Nephron progenitor cell (in vitro differentiated cells): ENCODE measurements around the gene ERC2.

Experiments used
- DNase-seq: peaks from one replicate; pipeline ENCODE4 v3.0.0; 2021
- H3K27ac Mint-ChIP-seq: 2 replicates; pipeline ENCODE4 v1.8.0; 2021; ENCODE audit warnings: mild to moderate bottlenecking, moderate library complexity, mixed read lengths
- H3K27me3 Mint-ChIP-seq: 2 replicates; pipeline ENCODE4 v1.8.0; 2021; ENCODE audit warnings: mild to moderate bottlenecking, low read depth, mixed read lengths; ENCODE audit not compliant: poor library complexity
- H3K36me3 Mint-ChIP-seq: 2 replicates; pipeline ENCODE4 v1.8.0; 2021; ENCODE audit warnings: low read depth, mixed read lengths
- H3K4me1 Mint-ChIP-seq: 2 replicates; pipeline ENCODE4 v1.8.0; 2021; ENCODE audit warnings: mixed read lengths
- H3K4me3 Mint-ChIP-seq: 2 replicates; pipeline ENCODE4 v1.8.0; 2021; ENCODE audit warnings: mild to moderate bottlenecking, moderate library complexity, mixed read lengths
- H3K9me3 Mint-ChIP-seq: 2 replicates; pipeline ENCODE4 v1.8.0; 2021; ENCODE audit warnings: mild to moderate bottlenecking, moderate library complexity, mixed read lengths
- TF ChIP-seq, protein P1 (sequence below): fragments of 200-600 bp; sonication (generic); IDR thresholded peaks from 2 replicates; pipeline ENCODE4 v1.5.0; 2021; ENCODE audit warnings: antibody characterized with exemption

Gene ERC2

DNA sequence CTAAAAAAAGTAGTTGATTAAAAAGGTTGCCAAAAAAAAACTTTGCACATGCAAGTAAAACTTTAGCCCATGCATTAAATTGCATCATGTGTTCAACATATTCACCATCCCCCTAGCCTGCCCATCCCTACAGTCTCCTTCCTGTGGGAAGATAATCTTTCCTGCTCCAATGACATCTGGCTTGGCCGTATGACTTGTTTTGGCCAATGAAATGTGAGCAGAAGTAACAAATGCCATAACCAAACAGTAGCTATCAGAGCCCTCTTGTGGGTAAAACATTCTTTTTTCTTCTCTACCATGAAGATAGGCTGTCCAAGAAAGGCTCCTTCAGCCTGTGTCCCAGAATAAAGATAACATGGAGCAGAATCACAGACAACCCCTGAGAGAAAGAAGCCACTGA, 15.3 kb downstream of the ERC2 start:
- DNase-seq: no peak
- TF ChIP-seq, protein P1, sequence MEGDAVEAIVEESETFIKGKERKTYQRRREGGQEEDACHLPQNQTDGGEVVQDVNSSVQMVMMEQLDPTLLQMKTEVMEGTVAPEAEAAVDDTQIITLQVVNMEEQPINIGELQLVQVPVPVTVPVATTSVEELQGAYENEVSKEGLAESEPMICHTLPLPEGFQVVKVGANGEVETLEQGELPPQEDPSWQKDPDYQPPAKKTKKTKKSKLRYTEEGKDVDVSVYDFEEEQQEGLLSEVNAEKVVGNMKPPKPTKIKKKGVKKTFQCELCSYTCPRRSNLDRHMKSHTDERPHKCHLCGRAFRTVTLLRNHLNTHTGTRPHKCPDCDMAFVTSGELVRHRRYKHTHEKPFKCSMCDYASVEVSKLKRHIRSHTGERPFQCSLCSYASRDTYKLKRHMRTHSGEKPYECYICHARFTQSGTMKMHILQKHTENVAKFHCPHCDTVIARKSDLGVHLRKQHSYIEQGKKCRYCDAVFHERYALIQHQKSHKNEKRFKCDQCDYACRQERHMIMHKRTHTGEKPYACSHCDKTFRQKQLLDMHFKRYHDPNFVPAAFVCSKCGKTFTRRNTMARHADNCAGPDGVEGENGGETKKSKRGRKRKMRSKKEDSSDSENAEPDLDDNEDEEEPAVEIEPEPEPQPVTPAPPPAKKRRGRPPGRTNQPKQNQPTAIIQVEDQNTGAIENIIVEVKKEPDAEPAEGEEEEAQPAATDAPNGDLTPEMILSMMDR: no peak
- Mint-ChIP-seq H3K27me3 (peaks cover 3% of the 10 kb centered on the region), H3K27ac (no peak overlapping the region), H3K36me3 (no peaks in the 10 kb centered on the region), H3K4me3 (no peak overlapping the region), H3K9me3 (no peaks in the 10 kb centered on the region), H3K4me1 (peaks cover 5% of the 10 kb centered on the region)

DNA sequence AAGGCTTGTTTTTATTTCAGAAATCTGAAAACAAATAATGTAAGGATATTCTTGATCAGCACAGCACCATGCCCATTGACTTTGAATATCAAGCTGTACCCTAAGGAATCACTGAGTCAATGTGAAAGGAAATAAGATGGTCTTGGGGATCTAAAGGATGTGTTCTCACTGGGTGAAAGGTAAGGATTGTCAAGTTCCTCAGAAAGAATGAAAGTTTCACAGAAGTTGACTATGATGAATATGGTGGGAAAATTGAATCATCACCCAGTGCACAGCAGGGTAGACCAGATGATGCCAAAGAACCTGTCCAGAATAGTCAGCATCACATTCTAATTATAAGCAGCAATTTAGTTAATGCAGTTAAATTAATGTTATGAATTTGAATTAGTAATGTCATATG, 16.2 kb downstream of the ERC2 start:
- Mint-ChIP-seq H3K9me3 (no peaks in the 10 kb centered on the region), H3K27ac (no peak overlapping the region), H3K27me3 (no peaks in the 10 kb centered on the region), H3K4me3 (no peak overlapping the region), H3K4me1 (peaks cover 8% of the 10 kb centered on the region), H3K36me3 (no peaks in the 10 kb centered on the region)
- TF ChIP-seq, protein P1: no peak
- no peak for DNase-seq

DNA sequence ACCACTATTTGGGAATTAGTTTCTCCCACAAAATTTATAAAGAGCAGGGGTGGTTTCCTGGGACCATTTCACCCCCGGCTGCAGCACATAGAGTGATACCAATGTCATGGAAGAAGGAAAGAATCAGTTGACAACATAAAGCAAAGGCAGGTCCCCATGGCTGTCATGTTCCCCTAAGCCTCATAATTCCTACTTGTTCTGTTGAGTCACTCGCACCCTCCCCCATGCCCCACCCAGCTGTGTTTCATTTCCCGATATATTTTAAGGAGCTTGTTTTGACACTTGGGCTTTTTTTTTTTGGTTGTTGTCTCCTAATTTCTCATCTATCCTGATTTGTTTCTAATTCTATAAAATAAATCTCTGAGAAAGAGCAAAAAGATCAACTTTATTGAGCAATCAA, 24.9 kb downstream of the ERC2 start:
- Mint-ChIP-seq H3K4me1 (peaks cover 5% of the 10 kb centered on the region), H3K4me3 (no peak overlapping the region), H3K36me3 (peaks cover under 1% of the 10 kb centered on the region), H3K27ac (no peak overlapping the region), H3K27me3 (no peaks in the 10 kb centered on the region), H3K9me3 (peaks cover 14% of the 10 kb centered on the region)
- TF ChIP-seq, protein P1: no peak
- no peak for DNase-seq

DNA sequence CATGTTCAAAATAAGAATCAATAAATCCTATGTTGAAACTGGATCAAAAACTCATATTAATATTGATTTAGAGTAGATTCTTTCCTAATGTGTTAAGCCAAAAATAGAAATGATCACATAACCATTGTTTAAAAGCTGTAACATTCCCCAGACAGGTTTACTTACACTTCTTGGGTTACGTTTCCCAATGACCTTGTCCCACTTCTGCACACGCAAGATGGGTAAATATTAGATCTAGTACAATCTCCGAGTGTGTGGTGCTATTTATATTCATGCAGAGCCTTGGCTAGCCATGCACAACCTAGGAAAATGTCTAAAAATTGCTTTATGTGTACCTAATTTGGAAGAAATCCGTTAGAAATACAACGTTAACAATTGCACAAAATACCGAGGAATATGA, 39.6 kb downstream of the ERC2 start:
- H3K36me3 Mint-ChIP-seq: peaks cover 33% of the 10 kb centered on the region
- H3K27ac Mint-ChIP-seq: no peak overlapping the region
- H3K27me3 Mint-ChIP-seq: peaks cover 3% of the 10 kb centered on the region
- peaks cover 3% of the 10 kb centered on the region for H3K9me3 Mint-ChIP-seq
- no peak for DNase-seq
- H3K4me1 Mint-ChIP-seq: no peaks in the 10 kb centered on the region
- H3K4me3 Mint-ChIP-seq: no peak overlapping the region
- TF ChIP-seq, protein P1: no peak

DNA sequence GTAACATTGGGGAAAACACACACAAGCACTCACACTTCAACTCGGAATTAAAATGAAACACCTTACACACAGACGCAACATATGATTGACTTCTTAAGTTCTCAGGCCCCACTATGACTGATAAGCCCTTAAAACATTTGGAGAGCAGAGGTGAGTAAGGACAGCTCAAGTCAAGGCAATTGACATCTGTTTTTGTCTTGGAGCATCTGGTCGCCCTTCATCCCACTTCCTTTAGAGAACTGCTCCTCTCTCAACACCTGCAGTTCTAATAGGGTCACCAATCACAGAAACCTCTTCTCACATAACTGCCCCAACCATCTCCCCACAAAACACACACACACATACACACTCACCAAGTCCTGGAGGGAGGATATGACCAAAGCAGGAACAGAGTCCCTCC, 43.4 kb downstream of the ERC2 start:
- peaks cover 3% of the 10 kb centered on the region for H3K9me3 Mint-ChIP-seq
- H3K4me1 Mint-ChIP-seq: no peaks in the 10 kb centered on the region
- H3K27ac Mint-ChIP-seq: no peak overlapping the region
- TF ChIP-seq, protein P1: no peak
- H3K27me3 Mint-ChIP-seq: peaks cover 9% of the 10 kb centered on the region
- DNase-seq: no peak
- no peak overlapping the region for H3K4me3 Mint-ChIP-seq
- H3K36me3 Mint-ChIP-seq: peaks cover 16% of the 10 kb centered on the region

DNA sequence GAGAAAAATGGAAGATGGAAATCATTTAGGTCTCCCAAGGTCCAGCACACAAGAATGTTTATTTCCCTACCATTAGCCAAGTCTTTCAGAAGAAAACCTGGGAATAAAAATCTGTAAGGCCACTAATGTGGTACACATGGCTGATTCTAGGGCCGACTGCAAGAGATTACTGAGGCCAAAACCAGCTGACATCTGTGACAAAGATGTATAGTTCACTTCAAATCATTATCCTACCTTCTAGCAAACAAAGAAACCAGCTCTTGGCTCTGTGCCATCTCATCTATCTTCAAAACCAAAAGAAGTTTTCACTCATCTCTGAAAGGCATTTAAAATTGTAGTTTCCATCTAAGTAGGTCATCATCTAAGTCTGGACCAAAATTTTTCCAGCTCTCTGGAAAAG, 43.9 kb downstream of the ERC2 start:
- peaks cover 16% of the 10 kb centered on the region for H3K36me3 Mint-ChIP-seq
- TF ChIP-seq, protein P1: no peak
- no peak overlapping the region for H3K4me3 Mint-ChIP-seq
- H3K27ac Mint-ChIP-seq: no peak overlapping the region
- H3K9me3 Mint-ChIP-seq: peaks cover 3% of the 10 kb centered on the region
- no peak for DNase-seq
- H3K27me3 Mint-ChIP-seq: peaks cover 9% of the 10 kb centered on the region
- H3K4me1 Mint-ChIP-seq: no peaks in the 10 kb centered on the region
